BLaER1 treated with 17β-estradiol and CSF1 and Interleukin-3, amounts not matched to agents 10 nM and 100 nM (cell line): ENCODE data around the gene MGST2.
A peak's percentile ranks its signal among the peaks of the same experiment; 100 is the strongest.

ENCODE experiments used
- H3K27ac ChIP-seq, 11 experiments: shearing (Covaris generic); formaldehyde crosslinking; 2 replicates each; pipeline ENCODE4 v1.8.1; 2022
- H3K27me3 ChIP-seq, 11 experiments: shearing (Covaris generic); formaldehyde crosslinking; 2 replicates each; pipeline ENCODE4 v1.8.1; 2022
- H3K36me3 ChIP-seq, 11 experiments: shearing (Covaris generic); formaldehyde crosslinking; 2 replicates each; pipeline ENCODE4 v1.8.1; 2022
- H3K4me1 ChIP-seq, 10 experiments: shearing (Covaris generic); formaldehyde crosslinking; 2 replicates each; pipeline ENCODE4 v1.8.1; 2022
- H3K4me2 ChIP-seq, 11 experiments: shearing (Covaris generic); formaldehyde crosslinking; 2 replicates each; pipeline ENCODE4 v1.8.1; 2022
- H3K4me3 ChIP-seq, 10 experiments: shearing (Covaris generic); formaldehyde crosslinking; 2 replicates each; pipeline ENCODE4 v1.8.1; 2022
- H3K9ac ChIP-seq, 11 experiments: shearing (Covaris generic); formaldehyde crosslinking; 2 replicates each; pipeline ENCODE4 v1.8.1; 2022
- H3K9me3 ChIP-seq, 11 experiments: shearing (Covaris generic); formaldehyde crosslinking; replicated peaks in 1 of 11; 2 replicates each; pipeline ENCODE4 v1.8.1; 2022
- H4K20me1 ChIP-seq, 11 experiments: shearing (Covaris generic); formaldehyde crosslinking; 2 replicates each; pipeline ENCODE4 v1.8.1; 2022
- Cebpa-rat ChIP-seq, 11 experiments: shearing (Covaris generic); IDR thresholded peaks; 2 replicates each; pipeline ENCODE4 v1.8.1; 2022

The MGST2 gene

DNA sequence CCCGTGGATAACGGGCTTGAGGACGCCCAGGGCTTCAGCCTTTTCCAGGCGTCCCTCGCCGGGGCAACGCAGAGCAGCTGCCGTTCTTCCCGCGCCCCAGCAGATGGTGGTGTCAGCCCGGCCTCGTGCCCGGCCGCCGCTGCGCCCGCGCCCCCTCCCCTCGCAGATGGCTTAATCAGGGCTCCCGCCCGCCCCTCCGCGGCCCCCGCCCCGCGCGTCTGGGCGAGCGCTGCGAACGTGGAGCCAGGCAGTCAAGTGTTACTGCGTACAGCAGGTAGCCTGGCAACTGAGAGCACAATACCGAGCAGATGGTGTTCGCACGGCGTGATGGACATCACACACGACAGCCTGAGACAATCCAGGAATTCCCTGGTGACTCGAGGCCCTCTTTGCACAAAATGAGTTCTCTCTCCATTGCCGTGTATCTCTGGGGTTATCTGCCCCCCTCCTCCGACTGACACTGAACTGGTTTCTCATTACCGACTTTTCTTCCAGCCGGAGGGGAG is 69.3 kb downstream of the MGST2 start:
- Histone ChIP-seq H3K27me3 (no peaks in the 10 kb centered on the region), H3K36me3 (peaks cover 3 to 10% (median 9%) of the 10 kb centered on the region in 11 experiments; a peak in 14 of 22 replicates), H3K9ac (peak overlapping the region; percentile 75 to 88 (median 86)), H4K20me1 (0 out of 22 replicates have a peak, but pooled peaks cover 0 to 5% (median 0%) of the 10 kb centered on the region in 11 experiments), H3K4me2 (peak overlapping the region; percentile 83 to 99 (median 94)), H3K27ac (peak overlapping the region; percentile 79 to 93 (median 88)), H3K4me3 (peak overlapping the region; percentile 50 to 67 (median 55)), H3K4me1 (peaks cover 39 to 67% (median 48%) of the 10 kb centered on the region in 10 experiments), H3K9me3 (no peaks in the 10 kb centered on the region)
- no peak for TF ChIP-seq Cebpa-rat (IDR thresholded peaks at IDR 0.05)

GRCh38 chr4:139735381-139736273 is 70.0 kb downstream of the MGST2 start:
- TF ChIP-seq Cebpa-rat (IDR thresholded peaks at IDR 0.05), result no peak
- peak overlapping the region; percentile 79 to 93 (median 88) for H3K27ac ChIP-seq
- H3K27me3 ChIP-seq, result no peaks in the 10 kb centered on the region
- H3K4me1 ChIP-seq, result peaks cover 46 to 74% (median 55%) of the 10 kb centered on the region in 10 experiments
- peaks cover 0 to 3% (median 2%) of the 10 kb centered on the region in 11 experiments; a peak in 9 of 22 replicates for H3K36me3 ChIP-seq
- no peaks in the 10 kb centered on the region for H3K9me3 ChIP-seq
- H4K20me1 ChIP-seq, result 0 out of 22 replicates have a peak, but pooled peaks cover 0 to 5% (median 0%) of the 10 kb centered on the region in 11 experiments
- peak overlapping the region; percentile 50 to 67 (median 55) for H3K4me3 ChIP-seq
- H3K9ac ChIP-seq, result peak overlapping the region; percentile 75 to 88 (median 86)
- H3K4me2 ChIP-seq, result peak overlapping the region; percentile 83 to 99 (median 94)

GRCh38 chr4:139736274-139736660 is 70.6 kb downstream of the MGST2 start:
- H3K36me3 ChIP-seq, result no peaks in the 10 kb centered on the region
- peak overlapping the region; percentile 83 to 99 (median 94) for H3K4me2 ChIP-seq
- peak overlapping the region; percentile 75 to 88 (median 86); a peak in 19 of 22 replicates for H3K9ac ChIP-seq
- no peak overlapping the region; a peak in 1 of 20 replicates for H3K4me3 ChIP-seq
- H3K9me3 ChIP-seq, result no peaks in the 10 kb centered on the region
- H3K4me1 ChIP-seq, result peaks cover 52 to 80% (median 62%) of the 10 kb centered on the region in 10 experiments
- H4K20me1 ChIP-seq, result 0 out of 22 replicates have a peak, but pooled peaks cover 0 to 5% (median 0%) of the 10 kb centered on the region in 11 experiments
- TF ChIP-seq Cebpa-rat (IDR thresholded peaks at IDR 0.05), result no peak
- peak overlapping the region; percentile 79 to 93 (median 88); a peak in 19 of 22 replicates for H3K27ac ChIP-seq
- H3K27me3 ChIP-seq, result no peaks in the 10 kb centered on the region

- Histone ChIP-seq H3K4me2 (peak overlapping the region; percentile 83 to 99 (median 94)), H3K4me3 (no peak overlapping the region), H3K27ac (peak overlapping the region in 3 of 11 experiments; percentile 82 to 93 (median 91); a peak in 5 of 22 replicates), H4K20me1 (0 out of 22 replicates have a peak, but pooled peaks cover 0 to 5% (median 0%) of the 10 kb centered on the region in 11 experiments), H3K9ac (no peak overlapping the region; a peak in 2 of 22 replicates), H3K36me3 (no peaks in the 10 kb centered on the region), H3K4me1 (peaks cover 52 to 84% (median 65%) of the 10 kb centered on the region in 10 experiments), H3K9me3 (no peaks in the 10 kb centered on the region), H3K27me3 (no peaks in the 10 kb centered on the region)
- peak in 4 of 11 experiments; percentile 11 to 54 (median 29); a peak in 3 of 22 replicates for TF ChIP-seq Cebpa-rat (IDR thresholded peaks at IDR 0.05)
Measured at GRCh38 chr4:139736661-139737060, 71.0 kb downstream of the MGST2 start.

DNA sequence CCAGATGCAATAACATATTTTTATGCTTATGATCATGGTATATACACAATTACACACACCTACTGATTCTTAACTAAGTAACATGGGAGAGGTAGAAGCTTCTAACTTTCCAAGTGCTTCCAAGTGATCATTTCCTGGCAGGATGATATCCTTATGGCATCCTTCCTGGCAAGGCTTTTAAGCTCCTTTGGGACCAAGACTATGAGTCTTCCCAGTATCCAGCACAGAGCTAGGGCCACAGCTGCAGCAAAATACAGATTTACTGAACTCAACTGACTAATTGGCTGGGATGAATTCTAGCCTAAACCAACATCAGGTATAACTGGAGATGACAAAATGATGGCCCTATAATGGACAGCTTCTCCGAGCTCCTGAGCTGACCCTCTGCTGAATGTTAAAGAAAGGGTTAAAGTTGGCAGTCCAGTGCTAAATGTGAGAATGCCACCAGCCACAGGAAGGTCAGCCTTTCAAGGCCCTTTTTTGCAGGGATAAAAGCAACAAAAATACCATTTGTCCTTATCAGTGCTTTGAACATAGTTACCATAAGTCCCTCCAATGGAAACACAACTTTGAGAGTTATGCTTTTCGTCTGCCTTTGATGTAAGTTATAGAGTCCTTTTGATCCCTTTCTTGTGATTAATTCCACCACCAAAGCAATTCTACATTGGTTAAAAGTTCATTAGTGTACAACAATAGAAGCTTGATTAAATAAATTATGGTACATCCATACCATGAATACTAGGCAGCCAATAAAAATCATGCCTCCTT is 73.4 kb downstream of the MGST2 start:
- no peak overlapping the region for H3K27ac ChIP-seq
- H3K27me3 ChIP-seq, result no peaks in the 10 kb centered on the region
- H3K36me3 ChIP-seq, result 0 out of 22 replicates have a peak, but pooled peaks cover 0 to 6% (median 0%) of the 10 kb centered on the region in 11 experiments
- no peak overlapping the region for H3K9ac ChIP-seq
- TF ChIP-seq Cebpa-rat (IDR thresholded peaks at IDR 0.05), result no peak
- H3K9me3 ChIP-seq, result no peaks in the 10 kb centered on the region
- H3K4me3 ChIP-seq, result no peak overlapping the region
- H3K4me2 ChIP-seq, result peak overlapping the region in 3 of 11 experiments; percentile 1 to 18 (median 8); a peak in 5 of 22 replicates
- peaks cover 40 to 92% (median 63%) of the 10 kb centered on the region in 10 experiments for H3K4me1 ChIP-seq
- H4K20me1 ChIP-seq, result no peaks in the 10 kb centered on the region

GRCh38 chr4:139740121-139740520 is 74.5 kb downstream of the MGST2 start:
- peak overlapping the region; percentile 57 to 87 (median 75) for H3K4me2 ChIP-seq
- peaks cover 33 to 88% (median 56%) of the 10 kb centered on the region in 10 experiments for H3K4me1 ChIP-seq
- no peaks in the 10 kb centered on the region for H3K27me3 ChIP-seq
- H3K4me3 ChIP-seq, result no peak overlapping the region
- peak overlapping the region in 2 of 11 experiments; percentile 6 to 10; a peak in 3 of 22 replicates for H3K9ac ChIP-seq
- H3K9me3 ChIP-seq, result no peaks in the 10 kb centered on the region
- H3K36me3 ChIP-seq, result peaks cover 0 to 6% (median 0%) of the 10 kb centered on the region in 11 experiments; a peak in 1 of 22 replicates
- H4K20me1 ChIP-seq, result no peaks in the 10 kb centered on the region
- H3K27ac ChIP-seq, result peak overlapping the region; percentile 41 to 73 (median 53); a peak in 18 of 22 replicates
- no peak for TF ChIP-seq Cebpa-rat (IDR thresholded peaks at IDR 0.05)

- Histone ChIP-seq H3K4me1 (peaks cover 31 to 91% (median 55%) of the 10 kb centered on the region in 10 experiments), H3K9ac (peak overlapping the region in 8 of 11 experiments; percentile 0 to 43 (median 31); a peak in 9 of 22 replicates), H3K27ac (peak overlapping the region; percentile 21 to 73 (median 63); a peak in 21 of 22 replicates), H3K27me3 (no peaks in the 10 kb centered on the region), H4K20me1 (no peaks in the 10 kb centered on the region), H3K4me2 (peak overlapping the region; percentile 57 to 87 (median 75)), H3K4me3 (0 out of 20 replicates have a peak overlapping the region, but pooled peaks of 1 of the 10 experiments have one; percentile 9), H3K36me3 (peaks cover 0 to 6% (median 0%) of the 10 kb centered on the region in 11 experiments; a peak in 1 of 22 replicates), H3K9me3 (no peaks in the 10 kb centered on the region)
- TF ChIP-seq Cebpa-rat (IDR thresholded peaks at IDR 0.05), result peak in 8 of 11 experiments; percentile 24 to 74 (median 56); a peak in 9 of 22 replicates
Measured at GRCh38 chr4:139740531-139741041, 75.0 kb downstream of the MGST2 start.

DNA sequence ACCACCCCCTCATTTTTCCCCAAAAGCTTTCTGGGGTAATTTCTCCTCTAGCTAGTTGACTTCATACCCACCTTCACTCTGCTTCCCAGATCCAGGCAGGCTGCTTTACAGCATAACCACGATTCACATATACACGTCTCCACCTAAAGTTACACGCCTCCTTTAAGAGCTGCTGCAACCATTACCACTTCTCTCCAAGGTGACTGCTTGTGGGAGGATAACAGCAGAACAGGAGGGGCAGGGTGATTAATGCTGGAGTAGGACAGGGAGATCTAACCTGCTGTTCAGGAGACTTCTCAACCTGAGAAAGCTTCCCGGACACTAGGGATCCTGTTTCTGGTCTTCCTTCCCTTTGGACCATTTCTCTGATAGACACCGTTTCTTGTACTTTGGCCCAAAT is 77.4 kb downstream of the MGST2 start:
- H3K4me3 ChIP-seq, result no peak overlapping the region
- H3K4me2 ChIP-seq, result peak overlapping the region in 4 of 11 experiments; percentile 4 to 79 (median 78); a peak in 6 of 22 replicates
- H3K27ac ChIP-seq, result peak overlapping the region in 1 of 11 experiments; percentile 21; a peak in 1 of 22 replicates
- H3K9ac ChIP-seq, result no peak overlapping the region
- no peaks in the 10 kb centered on the region for H3K27me3 ChIP-seq
- H4K20me1 ChIP-seq, result no peaks in the 10 kb centered on the region
- no peaks in the 10 kb centered on the region for H3K9me3 ChIP-seq
- H3K36me3 ChIP-seq, result peaks cover 0 to 6% (median 0%) of the 10 kb centered on the region in 11 experiments; a peak in 1 of 22 replicates
- H3K4me1 ChIP-seq, result peaks cover 15 to 77% (median 43%) of the 10 kb centered on the region in 10 experiments
- TF ChIP-seq Cebpa-rat (IDR thresholded peaks at IDR 0.05), result no peak
